Thymus (tissue), 11 donors: ENCODE measurements around the gene LRRTM4. TPM values are rescaled to one million over a fixed set of nuclear protein-coding genes. Genes with fewer than 3 reads are reported as not detected.
"Not testable (repeated sequence)": the region's sequence is repeated elsewhere in the genome, so short reads cannot be mapped to it uniquely, and the experiment has no call there.

Source experiments
- DNase-seq, 9 donors: peaks; one replicate each; pipeline ENCODE4 v3.0.0-alpha.2; 2013; ENCODE audit warnings: low spot score in 9 of 9, low read depth in 6 of 9, missing footprints in 1 of 9
- H3K27ac ChIP-seq, 2 donors: one replicate each; pipeline ENCODE4 v1.5.1; 2013; ENCODE audit warnings: control low read depth in 1 of 2, low read depth in 1 of 2, low read length in 1 of 2, mild to moderate bottlenecking in 1 of 2, moderate library complexity in 1 of 2
- H3K27me3 ChIP-seq, 2 donors: one replicate each; pipeline ENCODE4 v1.5.1; 2013; ENCODE audit warnings: low read length in 1 of 2; ENCODE audit not compliant: control insufficient read depth in 2 of 2, insufficient read depth in 1 of 2
- H3K36me3 ChIP-seq, 2 donors: one replicate each; pipeline ENCODE4 v1.5.1; 2013; ENCODE audit warnings: low read length in 1 of 2, mild to moderate bottlenecking in 1 of 2, moderate library complexity in 1 of 2; ENCODE audit not compliant: control insufficient read depth in 2 of 2, insufficient read depth in 2 of 2
- H3K4me1 ChIP-seq, 2 donors: one replicate each; pipeline ENCODE4 v1.5.1; 2013; ENCODE audit warnings: low read length in 2 of 2; ENCODE audit not compliant: control insufficient read depth in 2 of 2, insufficient read depth in 2 of 2
- H3K4me3 ChIP-seq, 2 donors: one replicate each; pipeline ENCODE4 v1.5.1; 2013; ENCODE audit warnings: low read length in 2 of 2, control low read depth in 1 of 2, mild to moderate bottlenecking in 1 of 2
- H3K9me3 ChIP-seq, 2 donors: one replicate each; pipeline ENCODE4 v1.5.1; 2013; ENCODE audit warnings: low read length in 1 of 2, mild to moderate bottlenecking in 1 of 2; ENCODE audit not compliant: control insufficient read depth in 2 of 2, insufficient read depth in 1 of 2
- WGBS: extraction: QIAGEN DNeasy Blood & Tissue Kit; methylation state at CpG from one replicate; pipeline ENCODE4 v1.1.7; 2013; 5-methylcytosine and 5-hydroxymethylcytosine counted together
- polyA plus RNA-seq: library from polyadenylated mRNA; stranded (reverse); fragments of 200-250 nt; gene quantifications from one replicate; pipeline ENCODE4 v1.2.3, GENCODE V29; 2013
- total RNA-seq: library from RNA; stranded (reverse); fragments of 120-200 nt; gene quantifications from one replicate; pipeline ENCODE4 v1.2.4, GENCODE V29; 2013
- donor health status: healthy.

LRRTM4 gene
- total and polyA plus RNA-seq, 2 donors: 0.02 to 0.09 TPM

DNA sequence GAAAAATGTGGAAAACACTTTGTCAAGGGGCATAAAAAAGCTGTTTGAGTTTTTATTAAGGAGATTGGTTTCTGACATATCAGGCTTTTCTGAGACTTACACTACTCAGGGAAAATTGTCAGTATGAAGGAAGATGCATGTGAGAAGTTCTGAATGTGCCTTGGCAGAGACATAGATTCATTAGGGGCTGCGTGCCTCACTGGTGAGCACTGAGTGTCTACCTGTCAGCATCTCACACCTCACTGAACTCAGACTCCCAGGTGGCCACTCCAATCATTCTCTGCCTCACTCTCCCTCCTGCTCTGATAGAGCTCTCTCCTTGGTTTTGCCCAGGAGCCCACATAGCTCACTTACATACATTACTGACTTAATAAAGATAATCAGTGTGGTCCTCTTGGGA, 372.6 kb downstream of the LRRTM4 start:
- no peaks in the 10 kb centered on the region for H3K27me3 ChIP-seq
- H3K4me1 ChIP-seq: no peaks in the 10 kb centered on the region
- no peaks in the 10 kb centered on the region for H3K36me3 ChIP-seq
- no peak overlapping the region for H3K4me3 ChIP-seq
- H3K9me3 ChIP-seq: no peaks in the 10 kb centered on the region
- no peak overlapping the region for H3K27ac ChIP-seq
- WGBS: 95% methylated on average over 1 of the region's 1 CpG
- no peak for DNase-seq

DNA sequence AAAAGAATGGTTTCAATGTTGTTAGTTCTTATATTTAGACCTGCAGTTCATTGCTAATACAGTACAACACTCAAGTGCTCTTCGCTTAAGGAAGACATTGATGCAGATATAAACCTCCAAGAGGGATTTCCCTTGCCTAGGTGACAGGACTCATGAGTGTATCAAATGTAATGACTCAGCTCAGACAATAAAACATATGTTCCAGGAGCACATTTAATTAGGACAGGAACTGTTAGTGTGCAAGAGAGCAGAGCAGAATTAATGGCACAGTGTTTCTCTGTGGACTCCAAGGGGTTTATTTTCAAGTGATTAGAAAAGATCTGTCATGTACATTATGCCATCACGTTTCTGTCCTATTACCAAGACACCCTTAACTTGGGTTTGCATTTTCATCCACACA, 375.0 kb downstream of the LRRTM4 start:
- 84% methylated on average over 2 of the region's 2 CpGs for WGBS
- H3K27me3 ChIP-seq: no peaks in the 10 kb centered on the region

DNA sequence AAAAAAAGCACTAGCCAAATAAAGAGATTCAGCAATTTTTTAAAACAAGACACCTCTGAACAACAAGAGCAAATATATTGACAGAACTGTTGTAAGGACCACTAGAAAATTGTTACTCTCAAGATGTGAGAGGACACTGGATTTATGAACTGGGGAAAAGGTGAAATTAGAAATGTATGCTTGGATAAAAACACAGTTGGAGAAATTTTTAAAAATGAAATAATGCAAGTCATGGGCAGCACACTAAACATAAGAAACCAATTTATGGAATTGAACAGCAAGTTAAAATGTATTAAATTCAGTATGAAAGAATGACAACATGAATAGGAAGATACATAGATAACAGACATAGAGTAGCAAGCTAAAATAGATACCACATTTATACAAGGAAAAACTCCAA, 377.4 kb downstream of the LRRTM4 start:
- no peak for DNase-seq
- Histone ChIP-seq H3K36me3 (no peaks in the 10 kb centered on the region), H3K4me3 (no peak overlapping the region), H3K4me1 (no peaks in the 10 kb centered on the region), H3K27ac (no peak overlapping the region), H3K9me3 (no peaks in the 10 kb centered on the region), H3K27me3 (no peaks in the 10 kb centered on the region)

More for the DNA sequence above, 375.0 kb downstream of the LRRTM4 start:
- H3K27ac ChIP-seq: no peak overlapping the region
- no peak overlapping the region for H3K4me3 ChIP-seq
- DNase-seq: no peak
- no peaks in the 10 kb centered on the region for H3K4me1 ChIP-seq
- no peaks in the 10 kb centered on the region for H3K9me3 ChIP-seq
- H3K36me3 ChIP-seq: no peaks in the 10 kb centered on the region

GRCh38 chr2:77142141-77142540, 380.0 kb downstream of the LRRTM4 start:
- Histone ChIP-seq H3K9me3 (no peaks in the 10 kb centered on the region), H3K4me3 (no peak overlapping the region), H3K27ac (no peak overlapping the region), H3K36me3 (no peaks in the 10 kb centered on the region), H3K4me1 (no peaks in the 10 kb centered on the region), H3K27me3 (no peaks in the 10 kb centered on the region)
- no peak for DNase-seq
- WGBS: 94% methylated on average over 3 of the region's 3 CpGs

GRCh38 chr2:77128479-77128878, 393.7 kb downstream of the LRRTM4 start:
- H3K4me1 ChIP-seq, H3K4me3 ChIP-seq, H3K27ac ChIP-seq, H3K27me3 ChIP-seq, DNase-seq, H3K9me3 ChIP-seq, H3K36me3 ChIP-seq: not testable (repeated sequence)
- WGBS: 96% methylated on average over 8 of the region's 8 CpGs

DNA sequence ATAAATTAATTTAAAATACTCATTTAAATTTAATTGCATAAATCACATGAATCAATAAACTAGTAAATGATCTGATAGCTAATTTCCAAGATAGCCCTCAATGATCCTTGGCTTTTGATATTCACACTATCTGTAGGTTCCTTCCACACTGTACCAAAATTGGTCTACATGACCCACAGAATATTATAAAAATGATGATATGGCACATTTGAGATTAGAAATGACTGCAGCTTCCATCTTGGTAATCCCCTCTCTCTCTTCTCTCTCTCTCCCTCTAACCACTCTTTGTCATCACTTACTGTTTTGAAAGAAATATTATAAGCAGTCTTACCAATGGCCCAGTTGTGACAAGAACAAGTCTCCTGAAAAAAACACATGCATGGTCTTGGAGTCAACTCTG, 394.8 kb downstream of the LRRTM4 start:
- no peak overlapping the region for H3K27ac ChIP-seq
- no peaks in the 10 kb centered on the region for H3K9me3 ChIP-seq
- no peaks in the 10 kb centered on the region for H3K27me3 ChIP-seq
- no peaks in the 10 kb centered on the region for H3K36me3 ChIP-seq
- H3K4me3 ChIP-seq: no peak overlapping the region
- DNase-seq: no peak
- H3K4me1 ChIP-seq: no peaks in the 10 kb centered on the region

DNA sequence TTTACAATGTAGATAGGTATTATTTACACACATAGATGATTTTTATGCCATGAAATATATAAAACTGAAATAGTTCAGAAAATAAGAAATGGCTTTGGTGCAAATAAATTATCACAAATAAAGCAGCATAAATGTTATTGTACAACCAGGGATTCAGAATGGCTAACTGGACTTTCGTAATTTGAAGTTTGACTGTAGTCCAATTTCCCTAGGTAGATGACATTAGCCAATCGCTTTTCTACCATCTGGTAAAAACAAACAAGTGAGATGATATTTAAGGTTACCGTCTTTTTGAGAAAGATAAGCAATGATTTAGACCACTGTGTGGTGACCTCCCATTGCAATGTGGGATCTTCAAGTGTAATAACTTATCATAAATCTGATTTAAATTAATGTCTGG, 400.7 kb downstream of the LRRTM4 start:
- Histone ChIP-seq H3K4me1 (no peaks in the 10 kb centered on the region), H3K27ac (no peak overlapping the region), H3K9me3 (no peaks in the 10 kb centered on the region), H3K4me3 (no peak overlapping the region), H3K36me3 (no peaks in the 10 kb centered on the region), H3K27me3 (no peaks in the 10 kb centered on the region)
- 95% methylated on average over 3 of the region's 3 CpGs for WGBS
- DNase-seq: no peak

DNA sequence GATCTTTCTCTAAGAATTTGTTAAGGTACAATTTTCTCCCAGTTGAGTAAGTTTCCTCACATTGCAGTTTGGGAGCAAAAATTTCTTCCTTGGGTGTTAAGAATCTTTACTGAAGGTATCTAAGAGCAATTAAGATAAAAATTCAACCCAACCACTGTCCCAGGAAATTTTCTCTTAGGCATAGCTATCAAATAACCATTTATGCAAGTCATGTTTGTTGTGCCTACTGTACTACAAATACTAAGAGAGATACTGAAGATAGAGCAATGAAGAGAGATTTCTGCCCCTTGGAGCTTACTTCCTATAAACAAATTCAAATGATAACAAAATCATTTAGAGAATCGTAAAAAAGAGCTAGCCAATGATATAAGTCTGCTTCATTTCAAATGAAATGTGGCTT, 402.8 kb downstream of the LRRTM4 start:
- H3K27ac ChIP-seq: no peak overlapping the region
- no peaks in the 10 kb centered on the region for H3K9me3 ChIP-seq
- H3K27me3 ChIP-seq: no peaks in the 10 kb centered on the region
- no peak overlapping the region for H3K4me3 ChIP-seq
- H3K36me3 ChIP-seq: no peaks in the 10 kb centered on the region
- no peak for DNase-seq
- no peaks in the 10 kb centered on the region for H3K4me1 ChIP-seq
- 81% methylated on average over 1 of the region's 1 CpG for WGBS

GRCh38 chr2:77108915-77109314, 413.3 kb downstream of the LRRTM4 start:
- Histone ChIP-seq H3K36me3 (no peaks in the 10 kb centered on the region), H3K27ac (no peak overlapping the region), H3K4me1 (no peaks in the 10 kb centered on the region), H3K27me3 (no peaks in the 10 kb centered on the region), H3K9me3 (peaks cover 0 to 3% of the 10 kb centered on the region in 2 donors), H3K4me3 (no peak overlapping the region)
- no peak for DNase-seq
- WGBS: 96% methylated on average over 1 of the region's 1 CpG

DNA sequence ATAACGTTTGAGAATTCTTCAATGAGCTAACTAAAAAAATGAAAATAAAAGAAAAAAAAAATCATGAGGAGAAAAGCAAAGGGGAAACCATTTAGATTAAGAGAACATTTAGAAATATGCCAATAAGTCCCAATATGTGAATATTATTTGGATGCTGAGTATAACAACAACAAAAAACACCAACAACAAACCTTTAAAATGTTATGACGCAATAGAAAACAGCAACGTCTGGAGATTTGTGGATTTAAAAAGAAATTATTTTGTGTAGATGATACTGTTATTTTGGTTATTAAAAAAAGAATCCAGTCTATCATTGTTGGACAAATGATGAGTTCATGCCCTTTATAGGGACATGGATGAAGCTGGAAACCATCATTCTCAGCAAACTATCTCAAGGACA, 417.2 kb downstream of the LRRTM4 start:
- Histone ChIP-seq H3K4me1 (no peaks in the 10 kb centered on the region), H3K36me3 (no peaks in the 10 kb centered on the region), H3K4me3 (no peak overlapping the region), H3K9me3 (no peaks in the 10 kb centered on the region), H3K27me3 (no peaks in the 10 kb centered on the region), H3K27ac (no peak overlapping the region)
- DNase-seq: no peak
- WGBS: 77% methylated on average over 3 of the region's 3 CpGs
